Prostate gland (tissue), 2 donors: ENCODE data around the gene SSBP1.

ENCODE experiments used
- CTCF ChIP-seq, 4 experiments: fragments of 200-600 bp in 2 of 4; fragments of 450-650 bp in 2 of 4; sonication (generic) in 2 of 4; IDR thresholded peaks; 1 replicate in 3 of 4; 2 replicates in 1 of 4; pipeline ENCODE4 v1.5.1; 2016 to 2019; ENCODE audit warnings: antibody characterized with exemption in 4 of 4, mild to moderate bottlenecking in 2 of 4, moderate library complexity in 2 of 4
- POLR2A ChIP-seq: fragments of 450-650 bp; IDR thresholded peaks from one replicate; pipeline ENCODE4 v1.6.1; 2016; ENCODE audit warnings: antibody characterized with exemption, mild to moderate bottlenecking
- POLR2AphosphoS5 ChIP-seq: sonication (generic); formaldehyde crosslinking; IDR thresholded peaks from one replicate; pipeline ENCODE4 v1.6.1; 2017; ENCODE audit warnings: antibody characterized with exemption

- TF ChIP-seq POLR2AphosphoS5 (no peak), CTCF (IDR thresholded peaks at IDR 0.05) (no peak), POLR2A (no peak)
Observed at GRCh38 chr7:141697211-141697871, 40.8 kb upstream of the SSBP1 start.
